TTC549 (cell line): ENCODE measurements around the gene TIMM29.
"Not testable (repeated sequence)": the region's sequence is repeated elsewhere in the genome, so short reads cannot be mapped to it uniquely, and the experiment has no call there.

Source experiments
- FAIRE-seq: peaks from 2 replicates; lab custom pipeline; 2012; peaks lifted over from hg19 to GRCh38; lab: Jason Lieb, UNC

Gene TIMM29

GRCh38 chr19:10945264-10945663 lies 16.7 kb downstream of the TIMM29 start:
- FAIRE-seq, result no peak

GRCh38 chr19:10946958-10947657 lies 18.5 kb downstream of the TIMM29 start:
- no peak for FAIRE-seq

- no peak for FAIRE-seq
Measured at GRCh38 chr19:10952809-10953208, 24.2 kb downstream of the TIMM29 start.

GRCh38 chr19:10959277-10959968 lies 30.8 kb downstream of the TIMM29 start:
- FAIRE-seq, result not testable (repeated sequence)

GRCh38 chr19:10960314-10961072 lies 31.9 kb downstream of the TIMM29 start, which contains the start of gene SMARCA4:
Gene SMARCA4, plus strand, starts transcription at chr19:10961030. Its CDS starts 23,122 bp downstream, at chr19:10984152.
- no peak for FAIRE-seq

GRCh38 chr19:10961073-10961860 lies 32.7 kb downstream of the TIMM29 start:
- no peak for FAIRE-seq

- FAIRE-seq, result no peak
Measured at GRCh38 chr19:10962863-10963262, 34.3 kb downstream of the TIMM29 start.

- no peak for FAIRE-seq
Measured at GRCh38 chr19:10963865-10964264, 35.3 kb downstream of the TIMM29 start.

- no peak for FAIRE-seq
Measured at GRCh38 chr19:10964903-10965302, 36.3 kb downstream of the TIMM29 start.

- FAIRE-seq, result no peak
Measured at GRCh38 chr19:10965398-10965797, 36.8 kb downstream of the TIMM29 start.

- no peak for FAIRE-seq
Measured at GRCh38 chr19:10966809-10967208, 38.2 kb downstream of the TIMM29 start.

- FAIRE-seq, result no peak
Measured at GRCh38 chr19:10968527-10969135, 40.0 kb downstream of the TIMM29 start.

GRCh38 chr19:10971107-10971726 lies 42.6 kb downstream of the TIMM29 start:
- no peak for FAIRE-seq

- no peak for FAIRE-seq
Measured at GRCh38 chr19:10975374-10976130, 46.9 kb downstream of the TIMM29 start.

GRCh38 chr19:10976131-10976892 lies 47.7 kb downstream of the TIMM29 start:
- no peak for FAIRE-seq

- FAIRE-seq, result no peak
Measured at GRCh38 chr19:10977742-10978092, 49.1 kb downstream of the TIMM29 start.
